ENCODE data around the gene NIPA2. TPM values are rescaled to one million over a fixed set of nuclear protein-coding genes. Genes with fewer than 3 reads are reported as not detected.

The NIPA2 gene
- total and polyA plus RNA-seq, 2 of the 8 experiments (the other 6 are each of a cell fraction or from before 2014, with no cell fraction given): 38.5 to 81.7 TPM

GRCh38 chr15:22810033-22810852, 28.2 kb upstream of the NIPA2 start (continued):
- TF ChIP-seq ATF3 (IDR thresholded peaks at IDR 0.05; ENCODE audit: insufficient read depth, low read depth, low read length) (no peak), FOSL1 (IDR thresholded peaks at IDR 0.05; ENCODE audit: insufficient read depth, low read depth, low read length) (no peak), SUZ12 (IDR thresholded peaks at IDR 0.05; ENCODE audit: low read length) (no peak)

Data from H1 (cell line).